Left kidney (tissue), 2 donors: Measurements from ENCODE around the gene HCN2. TPM values are rescaled to one million over a fixed set of nuclear protein-coding genes. Genes with fewer than 3 reads are reported as not detected.

Experiments
- DNase-seq: peaks from one replicate; pipeline ENCODE4 v3.0.0-alpha.2; 2013
- polyA plus RNA-seq: library from polyadenylated mRNA; unstranded; fragments of 120-200 nt; gene quantifications from one replicate; pipeline ENCODE4 v1.2.1, GENCODE V29; 2013; ENCODE audit not compliant: insufficient read length

HCN2 gene
- polyA plus RNA-seq, 1 donor = 0.32 TPM

DNA sequence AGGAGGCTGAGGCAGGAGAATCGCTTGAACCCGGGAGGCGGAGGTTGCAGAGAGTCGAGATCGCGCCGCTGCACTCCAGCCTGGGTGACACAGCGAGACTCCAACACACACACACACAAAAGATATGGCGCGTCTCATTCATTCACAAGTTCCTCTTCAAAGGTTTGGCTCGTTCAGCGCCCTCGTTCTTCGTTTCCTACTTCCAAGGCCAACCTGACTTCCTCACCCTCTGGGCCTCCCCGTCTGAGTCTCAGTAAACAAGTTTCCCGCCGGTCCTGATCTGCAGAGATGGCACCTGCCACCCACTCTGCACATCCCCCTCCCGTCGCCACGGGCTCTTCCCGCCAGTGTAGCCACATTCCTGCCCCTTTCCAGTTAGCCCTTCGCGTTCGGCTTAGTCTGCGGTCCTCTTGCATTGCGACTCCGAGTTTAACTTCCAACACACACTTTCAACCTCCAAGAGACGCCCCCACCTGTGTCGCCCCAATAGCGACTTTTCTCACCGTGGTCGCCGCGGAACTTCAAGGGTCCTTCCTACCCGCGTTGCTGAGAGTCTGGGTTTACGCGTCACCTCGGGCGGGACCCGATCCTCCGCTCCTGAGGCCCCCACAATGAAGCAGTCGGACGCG lies 18.6 kb upstream of the HCN2 start:
- DNase-seq = no peak

GRCh38 chr19:571566-571974 lies 18.1 kb upstream of the HCN2 start:
- no peak for DNase-seq

GRCh38 chr19:572140-572742 lies 17.4 kb upstream of the HCN2 start, which contains the start of gene BSG:
TSS of gene BSG (plus strand) at chr19:572596. CDS start at chr19:572635, 39 bp downstream.
- peak; percentile 97 for DNase-seq

GRCh38 chr19:572743-573518 lies 16.8 kb upstream of the HCN2 start:
- no peak for DNase-seq

DNA sequence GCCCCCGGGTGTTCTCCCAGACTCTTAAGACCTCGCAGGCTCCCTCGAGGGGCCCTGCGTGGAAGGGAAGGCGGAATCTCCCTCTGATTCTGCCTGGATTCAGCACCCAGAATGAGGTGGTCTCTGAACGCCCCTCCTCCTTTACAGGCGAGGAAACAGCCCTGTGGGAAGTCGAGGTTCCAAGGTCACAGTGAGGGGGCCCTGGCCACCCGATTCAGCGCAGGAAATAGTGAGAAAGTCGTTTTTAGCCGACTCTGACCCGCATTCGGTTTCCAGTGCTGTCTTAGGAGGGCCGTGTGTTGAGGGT lies 16.2 kb upstream of the HCN2 start:
- DNase-seq = no peak

GRCh38 chr19:574658-575526 lies 14.8 kb upstream of the HCN2 start:
- DNase-seq = no peak

DNA sequence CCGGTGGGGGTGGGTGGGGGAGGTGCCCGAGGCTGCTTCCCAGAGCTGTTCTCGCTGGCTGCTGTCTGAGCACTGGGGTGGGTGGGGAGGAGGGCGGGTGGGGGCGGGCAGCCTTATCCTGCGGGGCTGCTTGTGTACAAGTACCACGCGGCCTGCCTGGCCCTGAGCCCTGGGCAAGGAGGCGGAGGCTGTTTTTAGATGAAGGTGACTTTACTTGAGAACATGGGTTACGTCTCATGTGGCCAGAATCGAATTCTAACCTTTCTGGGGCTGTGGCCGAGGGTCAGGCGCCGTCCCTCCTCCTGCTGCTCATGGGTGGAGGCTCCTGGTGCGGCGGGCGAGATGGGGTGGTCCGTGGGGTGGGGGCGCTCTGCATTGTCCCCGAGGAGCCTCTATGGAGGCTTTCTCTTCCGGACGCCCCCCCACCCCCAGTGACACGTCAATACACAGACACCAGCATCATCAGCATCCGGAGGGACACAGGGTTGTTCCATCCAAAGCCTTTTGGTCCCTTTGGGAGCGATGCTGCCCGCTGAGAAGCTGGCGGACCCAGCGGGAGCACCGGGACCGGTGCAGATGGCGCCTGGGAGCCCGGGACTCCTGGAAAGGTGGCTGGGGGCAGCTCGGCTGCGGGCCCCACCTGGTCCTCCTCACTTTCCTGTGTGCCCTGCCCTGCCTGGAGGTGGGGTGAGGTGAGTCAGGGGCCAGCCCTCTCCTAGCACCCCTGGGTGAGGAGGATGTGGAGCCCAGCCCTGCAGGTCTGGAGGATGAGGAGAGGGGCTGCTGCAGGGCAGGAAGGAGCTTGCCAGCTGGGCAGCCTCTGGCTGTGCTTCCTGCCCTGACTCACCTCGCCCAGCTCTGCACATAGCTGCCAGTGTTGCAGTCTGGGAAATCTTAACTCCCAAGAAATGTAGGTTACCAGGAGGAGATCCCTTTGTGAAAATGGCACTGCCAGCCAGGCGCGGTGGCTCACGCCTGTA lies 13.9 kb upstream of the HCN2 start:
- no peak for DNase-seq

DNA sequence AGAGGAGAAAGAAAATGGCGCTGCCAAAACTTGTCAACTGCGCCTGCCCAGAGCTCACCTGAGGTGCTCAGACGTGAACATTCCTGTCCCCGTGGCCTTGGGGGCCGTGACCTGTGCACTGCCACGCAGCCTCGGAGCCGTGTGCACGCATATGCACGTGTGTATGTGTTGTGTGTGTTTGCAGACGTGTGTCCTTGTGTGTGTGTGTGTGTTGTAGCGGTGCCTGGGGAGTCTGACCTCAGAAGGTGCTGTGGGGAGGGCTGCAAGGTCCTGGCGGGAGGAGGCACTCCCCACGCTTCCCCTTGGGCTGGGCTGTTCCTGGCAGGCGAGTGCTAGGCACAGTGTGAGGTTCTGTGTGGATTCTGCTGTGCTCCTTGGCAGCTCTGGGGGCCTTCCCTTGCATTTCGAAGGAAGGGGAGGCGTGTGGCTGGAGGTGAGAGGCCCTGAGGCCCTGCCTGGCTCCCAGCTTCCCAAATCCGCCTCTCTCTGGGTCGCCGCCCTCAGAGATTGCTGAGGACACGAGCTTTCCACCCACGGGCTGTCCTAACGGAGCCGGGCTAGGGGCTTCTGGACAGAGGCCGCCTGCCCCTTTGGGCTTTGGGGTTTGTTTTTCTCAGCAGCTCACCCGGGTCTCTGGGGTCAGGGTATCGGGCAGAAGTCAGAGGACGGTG lies 12.8 kb upstream of the HCN2 start:
- DNase-seq = no peak

DNA sequence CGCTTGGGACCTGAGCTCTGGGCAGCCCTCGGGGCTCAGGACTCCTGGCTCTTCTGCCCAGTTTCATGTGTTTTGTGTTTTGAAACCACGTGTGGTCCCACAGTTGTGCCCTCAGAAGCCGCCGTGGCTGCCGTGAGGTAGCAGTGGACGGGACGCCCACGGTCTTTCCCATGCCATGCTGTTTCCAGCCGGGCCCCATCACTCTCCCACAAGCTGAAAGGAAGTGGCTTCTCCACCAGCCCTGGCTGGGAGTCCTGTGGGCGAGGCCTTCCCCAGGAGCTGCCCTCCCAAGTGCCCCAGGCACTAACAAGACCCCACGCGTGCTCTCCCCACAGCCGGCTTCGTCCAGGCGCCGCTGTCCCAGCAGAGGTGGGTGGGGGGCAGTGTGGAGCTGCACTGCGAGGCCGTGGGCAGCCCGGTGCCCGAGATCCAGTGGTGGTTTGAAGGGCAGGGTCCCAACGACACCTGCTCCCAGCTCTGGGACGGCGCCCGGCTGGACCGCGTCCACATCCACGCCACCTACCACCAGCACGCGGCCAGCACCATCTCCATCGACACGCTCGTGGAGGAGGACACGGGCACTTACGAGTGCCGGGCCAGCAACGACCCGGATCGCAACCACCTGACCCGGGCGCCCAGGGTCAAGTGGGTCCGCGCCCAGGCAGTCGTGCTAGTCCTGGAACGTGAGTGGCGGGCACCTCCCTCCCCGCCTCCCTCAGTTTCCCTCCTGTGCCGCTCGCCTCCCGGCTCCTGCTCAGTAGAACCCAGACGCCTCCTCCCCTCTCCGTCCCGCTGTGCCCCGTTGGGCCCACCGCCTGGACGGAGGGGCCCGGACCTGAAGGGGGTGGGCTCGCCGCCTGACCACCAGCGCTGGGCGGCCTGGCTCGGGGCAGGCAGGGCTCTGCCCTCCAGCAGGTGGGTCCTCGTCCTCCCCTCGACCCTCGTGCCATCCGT lies 12.0 kb upstream of the HCN2 start:
- no peak for DNase-seq

- no peak for DNase-seq
Measured at GRCh38 chr19:579111-579841, 10.4 kb upstream of the HCN2 start.

DNA sequence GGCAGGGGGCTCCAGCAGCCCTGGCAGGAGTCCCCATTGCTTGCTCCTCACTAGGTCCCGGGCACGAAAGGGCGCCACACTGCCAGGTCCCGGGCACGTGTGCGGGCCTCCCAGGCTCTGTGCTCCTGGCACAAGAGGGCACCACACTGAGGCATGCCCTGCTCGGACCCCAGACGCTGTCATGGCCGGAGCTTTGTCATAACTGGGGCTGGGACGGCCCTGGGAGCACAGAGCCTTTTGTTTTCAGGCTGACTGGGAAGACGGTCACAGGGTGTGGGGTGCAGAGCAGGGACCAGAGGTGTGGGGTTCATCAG lies 9.9 kb upstream of the HCN2 start:
- DNase-seq = no peak

- no peak for DNase-seq
Measured at GRCh38 chr19:580274-580835, 9.3 kb upstream of the HCN2 start.

- no peak for DNase-seq
Measured at GRCh38 chr19:581399-582111, 8.1 kb upstream of the HCN2 start.

GRCh38 chr19:582497-583197 lies 7.0 kb upstream of the HCN2 start:
- no peak for DNase-seq

GRCh38 chr19:583198-583967 lies 6.3 kb upstream of the HCN2 start:
- DNase-seq = no peak

DNA sequence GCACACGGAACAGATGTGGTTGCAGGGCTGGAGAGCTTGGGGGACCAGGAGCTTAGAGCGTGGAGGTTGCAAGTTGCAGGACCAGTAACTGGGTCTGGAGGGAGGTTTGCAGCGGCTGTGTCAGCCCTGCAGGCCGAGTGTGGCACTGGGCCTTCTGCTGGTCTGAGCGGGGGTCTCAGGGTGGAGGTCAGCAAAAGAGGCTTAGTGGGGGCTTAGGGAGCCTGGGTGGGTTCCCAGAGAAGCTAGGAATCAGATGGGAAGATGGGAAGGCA lies 5.8 kb upstream of the HCN2 start:
- DNase-seq = no peak
